HL-60 (cell line): Measurements from ENCODE around the gene PAPPA.

Experiments
- DNase-seq, 2 experiments: peaks; one replicate each; pipeline ENCODE4 v3.0.0-alpha.2; 2010 to 2020; ENCODE audit warnings: low read depth in 1 of 2, low spot score in 1 of 2
- H3K27ac ChIP-seq: fragments of 250-450 bp; sonication (Bioruptor Pico); replicated peaks from 2 replicates; pipeline ENCODE4 v1.5.1; 2020; ENCODE audit warnings: mild to moderate bottlenecking, moderate library complexity
- H3K27me3 ChIP-seq: fragments of 250-450 bp; sonication (Bioruptor Pico); 2 replicates; pipeline ENCODE4 v1.5.1; 2021; ENCODE audit warnings: mild to moderate bottlenecking, moderate library complexity; ENCODE audit not compliant: insufficient read depth, poor library complexity, severe bottlenecking
- H3K4me3 ChIP-seq: replicated peaks from 2 replicates; pipeline ENCODE4 v1.5.1; 2011; ENCODE audit warnings: mild to moderate bottlenecking, control low read depth, low read length; ENCODE audit not compliant: insufficient read depth
- CTCF ChIP-seq: IDR thresholded peaks from one replicate; pipeline ENCODE4 v1.5.1; 2011; ENCODE audit warnings: low read length, control low read depth, inconsistent platforms; ENCODE audit not compliant: insufficient read depth
- GABPA ChIP-seq: IDR thresholded peaks from 2 replicates; pipeline ENCODE4 v1.6.1; 2012; ENCODE audit warnings: low read depth
- POLR2AphosphoS5 ChIP-seq: IDR thresholded peaks from 2 replicates; pipeline ENCODE4 v1.6.1; 2012; ENCODE audit warnings: low read depth
- REST ChIP-seq: IDR thresholded peaks from 2 replicates; pipeline ENCODE4 v1.6.1; 2012; ENCODE audit warnings: low read depth; ENCODE audit not compliant: insufficient replicate concordance
- SPI1 ChIP-seq: IDR thresholded peaks from 2 replicates; pipeline ENCODE4 v1.6.1; 2012; ENCODE audit warnings: low read depth, mild to moderate bottlenecking, borderline replicate concordance

Gene PAPPA

GRCh38 chr9:116362493-116362892, 208.9 kb downstream of the PAPPA start:
- TF ChIP-seq REST (no peak), GABPA (no peak), SPI1 (no peak), CTCF (no peak), POLR2AphosphoS5 (no peak)
- Histone ChIP-seq H3K27me3 (no peaks in the 10 kb centered on the region), H3K4me3 (no peak overlapping the region), H3K27ac (no peak overlapping the region)
- DNase-seq: no peak

GRCh38 chr9:116365056-116365471, 211.5 kb downstream of the PAPPA start:
- no peak for DNase-seq
- no peak overlapping the region for H3K27ac ChIP-seq
- TF ChIP-seq REST (no peak), GABPA (no peak), POLR2AphosphoS5 (no peak), CTCF (no peak), SPI1 (no peak)
- no peaks in the 10 kb centered on the region for H3K27me3 ChIP-seq
- H3K4me3 ChIP-seq: no peak overlapping the region

- DNase-seq: no peak
- Histone ChIP-seq H3K27ac (no peak overlapping the region), H3K4me3 (no peak overlapping the region), H3K27me3 (no peaks in the 10 kb centered on the region)
- no peak for TF ChIP-seq POLR2AphosphoS5
- no peak for TF ChIP-seq GABPA
- TF ChIP-seq CTCF: no peak
- TF ChIP-seq SPI1: no peak
- no peak for TF ChIP-seq REST
Observed at GRCh38 chr9:116366241-116366640, 212.7 kb downstream of the PAPPA start.
